Kidney (tissue), 14 donors: ENCODE results near the gene KDM6A. TPM values are rescaled to one million over a fixed set of nuclear protein-coding genes. Genes with fewer than 3 reads are reported as not detected.

Experiments used
- DNase-seq, 5 donors: peaks; one replicate each; pipeline ENCODE4 v3.0.0-alpha.2; 2013 to 2020
- FAIRE-seq: peaks from 2 replicates; lab custom pipeline; 2012; peaks lifted over from hg19 to GRCh38; lab: Jason Lieb, UNC
- H3K27ac ChIP-seq, 2 donors: one replicate each; pipeline ENCODE4 v1.7.0; 2013; ENCODE audit warnings: low read depth in 2 of 2, low read length in 2 of 2, inconsistent platforms in 1 of 2
- H3K27me3 ChIP-seq: one replicate; pipeline ENCODE4 v1.7.1; 2013; ENCODE audit warnings: low read length, inconsistent platforms; ENCODE audit not compliant: control insufficient read depth, insufficient read depth
- H3K36me3 ChIP-seq, 3 donors: one replicate each; pipeline versions ENCODE4 v1.7.0 to v1.7.1; 2013; ENCODE audit warnings: low read length in 3 of 3, control low read depth in 1 of 3, inconsistent platforms in 1 of 3; ENCODE audit not compliant: insufficient read depth in 3 of 3, control insufficient read depth in 2 of 3
- H3K4me1 ChIP-seq, 3 donors: one replicate each; pipeline versions ENCODE4 v1.7.0 to v1.7.1; 2013; ENCODE audit warnings: low read length in 3 of 3, inconsistent platforms in 1 of 3, low read depth in 1 of 3; ENCODE audit not compliant: control insufficient read depth in 2 of 3, insufficient read depth in 2 of 3
- H3K4me3 ChIP-seq, 3 donors: one replicate each; pipeline versions ENCODE4 v1.7.0 to v1.8.1; 2013; ENCODE audit warnings: low read length in 3 of 3, control low read depth in 1 of 3, inconsistent platforms in 1 of 3
- H3K9ac ChIP-seq, 3 donors: one replicate each; pipeline versions ENCODE4 v1.7.0 to v1.7.1; 2013; ENCODE audit warnings: low read length in 3 of 3, control low read depth in 1 of 3, inconsistent platforms in 1 of 3
- H3K9me3 ChIP-seq, 3 donors: one replicate each; pipeline versions ENCODE4 v1.7.0 to v1.7.1; 2013; ENCODE audit warnings: low read length in 3 of 3, control low read depth in 1 of 3, inconsistent platforms in 1 of 3; ENCODE audit not compliant: control insufficient read depth in 2 of 3, insufficient read depth in 1 of 3
- CTCF ChIP-seq: IDR thresholded peaks from 3 replicates; pipeline ENCODE4 v1.5.1; 2012; ENCODE audit warnings: mild to moderate bottlenecking, moderate library complexity, borderline replicate concordance; ENCODE audit not compliant: insufficient read depth; ENCODE audit errors: extremely low read depth
- intact Hi-C: fragments of 100-400 bp; cut with DNase I; formaldehyde crosslinking; loops from one replicate; pipeline ENCODE4 v1.11.1; 2022
- polyA plus RNA-seq: library from polyadenylated mRNA; stranded (reverse); fragments of 350-450 nt; fragmentation: Illumina TruSeq; extraction: RNeasy Lipid Tissue Mini Kit (QIAGEN cat#74804); gene quantifications from one replicate; pipeline ENCODE4 v1.2.3, GENCODE V29; 2014; ENCODE audit warnings: low read depth, low replicate concordance; ENCODE audit not compliant: insufficient read depth
- total RNA-seq: library from RNA; stranded (reverse); fragmentation: NEBNext Ultra II Directional; extraction: Animal tissue kit (Norgen Biotek cat#: 25700); gene quantifications from one replicate; pipeline ENCODE4 v1.2.1, GENCODE V29; 2021
- donor health status: control.
- donor health status: control.
- donor health status: control.
- donor health status: control.
- donor health status: control.
- donor health status: DM: yes; HTN: yes; CAD: no.
- donor health status: Normal renal cell carcinoma (clear cell type).

The KDM6A gene
- total and polyA plus RNA-seq, 2 donors from 2014 or later = 7.7 to 40.8 TPM

- intact Hi-C loops = no loop called here
- Histone ChIP-seq H3K27me3 (no peaks in the 10 kb centered on the region), H3K4me3 (no peak overlapping the region)
These were observed 117.2 kb downstream of the KDM6A start for GRCh38 chrX:44989995-44990770.

GRCh38 chrX:44992775-44993174, 119.8 kb downstream of the KDM6A start:
- no peak for DNase-seq
- intact Hi-C loops = no loop called here
- no peaks in the 10 kb centered on the region for H3K4me1 ChIP-seq
- H3K36me3 ChIP-seq = no peaks in the 10 kb centered on the region
- TF ChIP-seq CTCF = no peak
- no peak for FAIRE-seq
- no peak overlapping the region for H3K9ac ChIP-seq
- no peak overlapping the region for H3K4me3 ChIP-seq
- no peaks in the 10 kb centered on the region for H3K27me3 ChIP-seq
- H3K9me3 ChIP-seq = no peaks in the 10 kb centered on the region
- no peak overlapping the region for H3K27ac ChIP-seq

More at GRCh38 chrX:44989995-44990770, 117.2 kb downstream of the KDM6A start:
- TF ChIP-seq CTCF = no peak
- Histone ChIP-seq H3K4me1 (no peaks in the 10 kb centered on the region), H3K9ac (no peak overlapping the region), H3K9me3 (no peaks in the 10 kb centered on the region), H3K36me3 (no peaks in the 10 kb centered on the region), H3K27ac (no peak overlapping the region)
- DNase-seq (no peak), FAIRE-seq (peak; percentile 3)

GRCh38 chrX:44996277-44996676, 123.3 kb downstream of the KDM6A start:
- no peak overlapping the region for H3K4me3 ChIP-seq
- TF ChIP-seq CTCF = no peak
- H3K4me1 ChIP-seq = no peaks in the 10 kb centered on the region
- FAIRE-seq = no peak
- no peaks in the 10 kb centered on the region for H3K36me3 ChIP-seq
- no peak overlapping the region for H3K9ac ChIP-seq
- intact Hi-C loops = no loop called here
- H3K27me3 ChIP-seq = no peaks in the 10 kb centered on the region
- no peaks in the 10 kb centered on the region for H3K9me3 ChIP-seq
- no peak for DNase-seq
- H3K27ac ChIP-seq = no peak overlapping the region
